Suprapubic skin (tissue), 3 donors: ENCODE data around the gene DDAH2.

Source experiments
- CTCF ChIP-seq, 2 donors: fragments of 200-600 bp in 1 of 2; fragments of 450-650 bp in 1 of 2; sonication (generic) in 1 of 2; IDR thresholded peaks; one replicate each; pipeline ENCODE4 v1.5.1; 2016 to 2019; ENCODE audit warnings: antibody characterized with exemption in 2 of 2, mild to moderate bottlenecking in 1 of 2, moderate library complexity in 1 of 2
- EP300 ChIP-seq: sonication (generic); formaldehyde crosslinking; IDR thresholded peaks from one replicate; pipeline ENCODE4 v1.6.1; 2017; ENCODE audit warnings: antibody characterized with exemption

GRCh38 chr6:31775633-31776484, 46.8 kb upstream of the DDAH2 start:
- TF ChIP-seq CTCF (IDR thresholded peaks at IDR 0.05): no peak
- no peak for TF ChIP-seq EP300
